ENCODE results near the gene DHX8. TPM values are rescaled to one million over a fixed set of nuclear protein-coding genes. Genes with fewer than 3 reads are reported as not detected.

The DHX8 gene
- total RNA-seq = 29.4 and 49.5 TPM in 2 replicates

GRCh38 chr17:43483674-43484551, at the start of gene DHX8:
Gene DHX8, plus strand, starts transcription at chr17:43483975. Its CDS starts 63 bp downstream, at chr17:43484038.

GRCh38 chr17:43546319-43547188, 62.8 kb downstream of the DHX8 start, which contains the start of gene ETV4:
Gene ETV4, minus strand, starts transcription at chr17:43546340. Its CDS starts 723 bp downstream, at chr17:43545617.

Other genes starting within 250 kb of the DHX8 start
- gene RNU2-1, start 250.0 kb upstream of the DHX8 start, total RNA-seq = not detected in 2 replicates
- gene ARL4D, start 85.0 kb upstream of the DHX8 start, total RNA-seq = 98.1 and 112 TPM in 2 replicates
- gene ETV4, start 62.4 kb downstream of the DHX8 start, total RNA-seq = 2.3 and 4.8 TPM in 2 replicates
- gene MEOX1, start 177.9 kb downstream of the DHX8 start, total RNA-seq = 0.34 TPM in 1 of 2 replicates, not detected in the other

Data from nasal cavity respiratory epithelium epithelial cell of viscerocranial mucosa (primary cell).